Vagina (tissue), 2 donors: Measurements from ENCODE around the gene PPP6C. TPM values are rescaled to one million over a fixed set of nuclear protein-coding genes. Genes with fewer than 3 reads are reported as not detected.
"Not testable (repeated sequence)": the region's sequence is repeated elsewhere in the genome, so short reads cannot be mapped to it uniquely, and the experiment has no call there.

Experiments
- DNase-seq, 2 donors: peaks; one replicate each; pipeline ENCODE4 v3.0.0-alpha.2; 2017; ENCODE audit errors: extremely low spot score in 2 of 2
- H3K27ac ChIP-seq: fragments of 200-600 bp; sonication (generic); one replicate; pipeline ENCODE4 v1.5.1; 2019
- H3K27me3 ChIP-seq: fragments of 200-600 bp; sonication (generic); one replicate; pipeline ENCODE4 v1.5.1; 2019
- H3K36me3 ChIP-seq, 2 donors: fragments of 200-600 bp; sonication (generic); one replicate each; pipeline ENCODE4 v1.5.1; 2017 to 2019
- H3K4me1 ChIP-seq: fragments of 200-600 bp; sonication (generic); one replicate; pipeline ENCODE4 v1.5.1; 2019
- H3K4me3 ChIP-seq, 2 donors: fragments of 200-600 bp; sonication (generic); 1 replicate in 1 of 2; 2 replicates in 1 of 2; pipeline ENCODE4 v1.5.1; 2016 to 2019
- H3K9me3 ChIP-seq: fragments of 200-600 bp; sonication (generic); one replicate; pipeline ENCODE4 v1.5.1; 2019
- CTCF ChIP-seq, 3 experiments: fragments of 450-650 bp in 2 of 3; fragments of 200-600 bp in 1 of 3; sonication (generic) in 1 of 3; IDR thresholded peaks; one replicate each; pipeline ENCODE4 v1.5.1; 2017 to 2019; ENCODE audit warnings: antibody characterized with exemption in 3 of 3, mild to moderate bottlenecking in 2 of 3, moderate library complexity in 2 of 3
- POLR2A ChIP-seq, 2 donors: fragments of 450-650 bp; IDR thresholded peaks; one replicate each; pipeline ENCODE4 v1.6.1; 2017; ENCODE audit warnings: antibody characterized with exemption in 2 of 2, mild to moderate bottlenecking in 2 of 2, moderate library complexity in 2 of 2
- POLR2AphosphoS5 ChIP-seq, 2 donors: sonication (generic); formaldehyde crosslinking; IDR thresholded peaks; one replicate each; pipeline ENCODE4 v1.9.0; 2017; ENCODE audit warnings: antibody characterized with exemption in 2 of 2, mild to moderate bottlenecking in 2 of 2, low read depth in 1 of 2; ENCODE audit not compliant: insufficient read depth in 1 of 2
- intact Hi-C: fragments of 100-400 bp; cut with DNase I; formaldehyde crosslinking; loops from one replicate; pipeline ENCODE4 v1.15.1; 2023
- total RNA-seq: library from RNA; depleted of rRNA; stranded (reverse); fragments of >200 nt; gene quantifications from one replicate; pipeline ENCODE4 v1.2.3, GENCODE V29; 2016

PPP6C gene
- total RNA-seq, 1 donor from 2014 or later, result 26.8 TPM

GRCh38 chr9:125169895-125170294 lies 19.7 kb downstream of the PPP6C start:
- Histone ChIP-seq H3K4me1 (peaks cover 20% of the 10 kb centered on the region), H3K36me3 (peaks cover 0 to 6% of the 10 kb centered on the region in 2 donors), H3K4me3 (no peak overlapping the region), H3K9me3 (no peaks in the 10 kb centered on the region), H3K27me3 (no peaks in the 10 kb centered on the region), H3K27ac (no peak overlapping the region)
- no peak for DNase-seq
- intact Hi-C loops, result no loop called here
- TF ChIP-seq POLR2AphosphoS5 (IDR thresholded peaks at IDR 0.05; ENCODE audit: insufficient read depth in 1 of 2, low read depth in 1 of 2) (no peak), CTCF (IDR thresholded peaks at IDR 0.05) (no peak), POLR2A (IDR thresholded peaks at IDR 0.05) (no peak)

- peaks cover 0 to 6% of the 10 kb centered on the region in 2 donors for H3K36me3 ChIP-seq
- DNase-seq, result no peak
- H3K27me3 ChIP-seq, result no peaks in the 10 kb centered on the region
- no peak overlapping the region for H3K4me3 ChIP-seq
- intact Hi-C loops, result no loop called here
- no peaks in the 10 kb centered on the region for H3K4me1 ChIP-seq
- no peaks in the 10 kb centered on the region for H3K9me3 ChIP-seq
- H3K27ac ChIP-seq, result no peak overlapping the region
- no peak for TF ChIP-seq CTCF (IDR thresholded peaks at IDR 0.05)
- TF ChIP-seq POLR2A (IDR thresholded peaks at IDR 0.05), result no peak
- no peak for TF ChIP-seq POLR2AphosphoS5 (IDR thresholded peaks at IDR 0.05; ENCODE audit: insufficient read depth in 1 of 2, low read depth in 1 of 2)
Measured at GRCh38 chr9:125166762-125167161, 22.8 kb downstream of the PPP6C start.

- H3K4me1 ChIP-seq, H3K27me3 ChIP-seq, DNase-seq, H3K9me3 ChIP-seq, intact Hi-C loops, H3K36me3 ChIP-seq, H3K4me3 ChIP-seq, H3K27ac ChIP-seq: not testable (repeated sequence)
Measured at GRCh38 chr9:125162891-125163290, 26.7 kb downstream of the PPP6C start.

- no peak for DNase-seq
- TF ChIP-seq POLR2AphosphoS5 (IDR thresholded peaks at IDR 0.05; ENCODE audit: insufficient read depth in 1 of 2, low read depth in 1 of 2), result no peak
- no peak for TF ChIP-seq CTCF (IDR thresholded peaks at IDR 0.05)
- TF ChIP-seq POLR2A (IDR thresholded peaks at IDR 0.05), result no peak
- intact Hi-C loops, result no loop called here
Measured at GRCh38 chr9:125161284-125161918, 28.2 kb downstream of the PPP6C start.

GRCh38 chr9:125160750-125161149 lies 28.9 kb downstream of the PPP6C start:
- DNase-seq, result no peak
- intact Hi-C loops, result no loop called here
- TF ChIP-seq CTCF (IDR thresholded peaks at IDR 0.05) (no peak), POLR2A (IDR thresholded peaks at IDR 0.05) (no peak)
- no peaks in the 10 kb centered on the region for H3K27me3 ChIP-seq
- H3K4me1 ChIP-seq, result peaks cover 7% of the 10 kb centered on the region
- H3K36me3 ChIP-seq, result peaks cover 0 to 7% of the 10 kb centered on the region in 2 donors
- H3K27ac ChIP-seq, result no peak overlapping the region
- H3K4me3 ChIP-seq, result no peak overlapping the region
- no peaks in the 10 kb centered on the region for H3K9me3 ChIP-seq

More at GRCh38 chr9:125161284-125161918, 28.2 kb downstream of the PPP6C start:
- Histone ChIP-seq H3K4me1 (peaks cover 7% of the 10 kb centered on the region), H3K27ac (no peak overlapping the region), H3K27me3 (no peaks in the 10 kb centered on the region), H3K4me3 (no peak overlapping the region), H3K36me3 (peaks cover 0 to 7% of the 10 kb centered on the region in 2 donors), H3K9me3 (no peaks in the 10 kb centered on the region)
